ENCODE measurements around the gene CCDC127. TPM values are rescaled to one million over a fixed set of nuclear protein-coding genes. Genes with fewer than 3 reads are reported as not detected.
A peak's percentile ranks its signal among the peaks of the same experiment; 100 is the strongest.

The CCDC127 gene
- total RNA-seq, 1 donor from 2014 or later, result 11.9 TPM

- H3K4me3 Mint-ChIP-seq, result no peak overlapping the region
- H3K27me3 Mint-ChIP-seq (ENCODE audit: low read depth), result no peaks in the 10 kb centered on the region
- peaks cover 3% of the 10 kb centered on the region for H3K36me3 Mint-ChIP-seq (ENCODE audit: low read depth)
- no peaks in the 10 kb centered on the region for H3K9me3 Mint-ChIP-seq
- H3K27ac Mint-ChIP-seq (ENCODE audit: unreplicated experiment), result no peak overlapping the region
- no peak for DNase-seq (ENCODE audit: low read depth, low spot score)
- TF ChIP-seq CTCF (conservative IDR thresholded peaks at IDR 0.05), result no peak
- peaks cover 6% of the 10 kb centered on the region for H3K4me1 Mint-ChIP-seq
These were observed 61.4 kb downstream of the CCDC127 start for GRCh38 chr5:156411-157072.

- no peak overlapping the region for H3K4me3 Mint-ChIP-seq
- H3K9me3 Mint-ChIP-seq, result no peaks in the 10 kb centered on the region
- H3K27me3 Mint-ChIP-seq (ENCODE audit: low read depth), result no peaks in the 10 kb centered on the region
- H3K4me1 Mint-ChIP-seq, result peaks cover 6% of the 10 kb centered on the region
- DNase-seq (ENCODE audit: low read depth, low spot score), result no peak
- peaks cover 6% of the 10 kb centered on the region for H3K36me3 Mint-ChIP-seq (ENCODE audit: low read depth)
- TF ChIP-seq CTCF (conservative IDR thresholded peaks at IDR 0.05), result no peak
- H3K27ac Mint-ChIP-seq (ENCODE audit: unreplicated experiment), result peak overlapping the region; percentile 39
These were observed 62.1 kb downstream of the CCDC127 start for GRCh38 chr5:155651-156410.

GRCh38 chr5:154826-155225 is 63.1 kb downstream of the CCDC127 start:
- no peak overlapping the region for H3K27ac Mint-ChIP-seq (ENCODE audit: unreplicated experiment)
- H3K36me3 Mint-ChIP-seq (ENCODE audit: low read depth), result peaks cover 7% of the 10 kb centered on the region
- peaks cover 6% of the 10 kb centered on the region for H3K4me1 Mint-ChIP-seq
- H3K27me3 Mint-ChIP-seq (ENCODE audit: low read depth), result no peaks in the 10 kb centered on the region
- DNase-seq (ENCODE audit: low read depth, low spot score), result no peak
- TF ChIP-seq CTCF (conservative IDR thresholded peaks at IDR 0.05), result no peak
- H3K9me3 Mint-ChIP-seq, result peaks cover 3% of the 10 kb centered on the region
- H3K4me3 Mint-ChIP-seq, result no peak overlapping the region

- no peak overlapping the region for H3K4me3 Mint-ChIP-seq
- TF ChIP-seq CTCF (conservative IDR thresholded peaks at IDR 0.05), result no peak
- no peak for DNase-seq (ENCODE audit: low read depth, low spot score)
- H3K27ac Mint-ChIP-seq (ENCODE audit: unreplicated experiment), result no peak overlapping the region
- H3K4me1 Mint-ChIP-seq, result peaks cover 6% of the 10 kb centered on the region
- no peaks in the 10 kb centered on the region for H3K27me3 Mint-ChIP-seq (ENCODE audit: low read depth)
- peaks cover 3% of the 10 kb centered on the region for H3K9me3 Mint-ChIP-seq
- peaks cover 12% of the 10 kb centered on the region for H3K36me3 Mint-ChIP-seq (ENCODE audit: low read depth)
These were observed 63.7 kb downstream of the CCDC127 start for GRCh38 chr5:154236-154635.

GRCh38 chr5:153256-153655 is 64.7 kb downstream of the CCDC127 start:
- Mint-ChIP-seq H3K27me3 (ENCODE audit: low read depth) (no peaks in the 10 kb centered on the region), H3K27ac (ENCODE audit: unreplicated experiment) (no peak overlapping the region), H3K4me1 (peaks cover 6% of the 10 kb centered on the region), H3K36me3 (ENCODE audit: low read depth) (peaks cover 14% of the 10 kb centered on the region), H3K4me3 (no peak overlapping the region), H3K9me3 (peaks cover 10% of the 10 kb centered on the region)
- DNase-seq (ENCODE audit: low read depth, low spot score), result no peak
- no peak for TF ChIP-seq CTCF (conservative IDR thresholded peaks at IDR 0.05)

Data from neural crest cell (in vitro differentiated cells).